Lung (tissue), 12 donors: Measurements from ENCODE around the gene PRKCA. TPM values are rescaled to one million over a fixed set of nuclear protein-coding genes. Genes with fewer than 3 reads are reported as not detected.

ENCODE experiments used
- ATAC-seq: fragments of 200-7000 bp; cut with Tn5 transposase; one replicate; pipeline ENCODE4 v1.9.1; 2020; ENCODE audit warnings: moderate number of reproducible peaks; ENCODE audit not compliant: insufficient read depth, low FRiP score
- DNase-seq, 3 donors: peaks; one replicate each; pipeline ENCODE4 v3.0.0-alpha.2; 2013 to 2017
- H3K27ac ChIP-seq, 2 donors: one replicate each; pipeline ENCODE4 v1.5.1; 2013; ENCODE audit warnings: mild to moderate bottlenecking in 2 of 2, moderate library complexity in 2 of 2, control low read depth in 1 of 2, inconsistent platforms in 1 of 2, low read depth in 1 of 2, low read length in 1 of 2
- H3K27me3 ChIP-seq, 3 donors: one replicate each; pipeline ENCODE4 v1.5.1; 2013; ENCODE audit warnings: low read length in 2 of 3; ENCODE audit not compliant: control insufficient read depth in 3 of 3, insufficient read depth in 3 of 3
- H3K36me3 ChIP-seq, 4 donors: one replicate each; pipeline ENCODE4 v1.5.1; 2013; ENCODE audit warnings: low read length in 4 of 4, mild to moderate bottlenecking in 1 of 4, moderate library complexity in 1 of 4; ENCODE audit not compliant: control insufficient read depth in 4 of 4, insufficient read depth in 4 of 4
- H3K4me1 ChIP-seq, 5 donors: one replicate each; pipeline ENCODE4 v1.5.1; 2013; ENCODE audit warnings: low read length in 5 of 5, mild to moderate bottlenecking in 2 of 5, moderate library complexity in 1 of 5; ENCODE audit not compliant: control insufficient read depth in 5 of 5, insufficient read depth in 5 of 5
- H3K4me3 ChIP-seq: one replicate; pipeline ENCODE4 v1.5.1; 2013; ENCODE audit warnings: mild to moderate bottlenecking, control low read depth, moderate library complexity
- H3K9ac ChIP-seq, 2 donors: one replicate each; pipeline ENCODE4 v1.5.1; 2013; ENCODE audit warnings: low read length in 2 of 2, control low read depth in 1 of 2; ENCODE audit not compliant: insufficient read depth in 1 of 2
- H3K9me3 ChIP-seq, 4 donors: one replicate each; pipeline ENCODE4 v1.5.1; 2013; ENCODE audit warnings: low read length in 3 of 4, mild to moderate bottlenecking in 1 of 4, moderate library complexity in 1 of 4; ENCODE audit not compliant: control insufficient read depth in 4 of 4, insufficient read depth in 3 of 4
- CTCF ChIP-seq: IDR thresholded peaks from 2 replicates; pipeline ENCODE4 v1.5.1; 2012; ENCODE audit warnings: mild to moderate bottlenecking; ENCODE audit errors: control extremely low read depth, extremely low read depth
- WGBS, 2 donors: extraction: QIAGEN DNeasy Blood & Tissue Kit; methylation state at CpG; one replicate each; pipeline ENCODE4 v1.1.7; 2013; 5-methylcytosine and 5-hydroxymethylcytosine counted together
- polyA plus RNA-seq, 2 donors: library from polyadenylated mRNA; stranded (reverse); fragments of 200-250 nt; gene quantifications; one replicate each; pipeline ENCODE4 v1.2.1, GENCODE V29; 2013
- total RNA-seq, 2 donors: library from RNA; depleted of rRNA in 1 of 2; stranded (reverse); fragments of >200 nt in 1 of 2; gene quantifications; one replicate each; pipeline ENCODE4 v1.2.1, GENCODE V29; 2014 to 2021
- donor health status: control.
- donor health status: control.
- donor health status: Bipolar disorder and iron deficiency.
- donor health status: healthy.
- donor health status: DM: yes; HTN: yes; CAD: no.

The PRKCA gene
- total and polyA plus RNA-seq, 4 donors, result 3.4 to 34.8 (median 13.8) TPM

- Histone ChIP-seq H3K4me3 (no peak overlapping the region), H3K36me3 (no peaks in the 10 kb centered on the region), H3K27ac (no peak overlapping the region), H3K9me3 (no peaks in the 10 kb centered on the region), H3K4me1 (no peaks in the 10 kb centered on the region), H3K9ac (no peak overlapping the region), H3K27me3 (peaks cover 10 to 32% (median 30%) of the 10 kb centered on the region in 3 donors)
- no peak for ATAC-seq
- TF ChIP-seq CTCF, result no peak
- WGBS, 2 donors, result 75 to 85% methylated on average over 1 of the region's 1 CpG
- DNase-seq, result no peak
Measured at GRCh38 chr17:66837226-66837625, 534.8 kb downstream of the PRKCA start.

- no peaks in the 10 kb centered on the region for H3K9me3 ChIP-seq
- 76 to 78% methylated on average over 11 of the region's 11 CpGs for WGBS, 2 donors
- no peak overlapping the region for H3K27ac ChIP-seq
- H3K4me1 ChIP-seq, result no peaks in the 10 kb centered on the region
- ATAC-seq (no peak), DNase-seq (no peak)
- peaks cover 9 to 30% (median 29%) of the 10 kb centered on the region in 3 donors for H3K27me3 ChIP-seq
- TF ChIP-seq CTCF, result no peak
- no peaks in the 10 kb centered on the region for H3K36me3 ChIP-seq
- H3K4me3 ChIP-seq, result no peak overlapping the region
- H3K9ac ChIP-seq, result no peak overlapping the region
Measured at GRCh38 chr17:66837885-66838665, 535.7 kb downstream of the PRKCA start.

- 86 to 88% methylated on average over 9 of the region's 9 CpGs for WGBS, 2 donors
- H3K27ac ChIP-seq, result no peak overlapping the region
- H3K27me3 ChIP-seq, result peaks cover 6 to 24% (median 17%) of the 10 kb centered on the region in 3 donors
- H3K9me3 ChIP-seq, result no peaks in the 10 kb centered on the region
- ATAC-seq, result no peak
- no peak for DNase-seq
- no peak for TF ChIP-seq CTCF
- no peak overlapping the region for H3K4me3 ChIP-seq
- H3K9ac ChIP-seq, result no peak overlapping the region
- no peaks in the 10 kb centered on the region for H3K36me3 ChIP-seq
- no peaks in the 10 kb centered on the region for H3K4me1 ChIP-seq
Measured at GRCh38 chr17:66839616-66840015, 537.2 kb downstream of the PRKCA start.
